DOHH2 (cell line): ENCODE data around the gene BTG2.

Experiments used
- H3F3A ChIP-seq: fragments of 200-600 bp; sonication (generic), shearing (Covaris generic); 2 replicates; pipeline ENCODE4 v1.6.0; 2016; ENCODE audit warnings: antibody characterized with exemption, mild to moderate bottlenecking; ENCODE audit not compliant: control insufficient read depth, insufficient read depth
- H3K27ac ChIP-seq: fragments of 200-600 bp; sonication (generic); 2 replicates; pipeline ENCODE4 v1.5.1; 2014; ENCODE audit warnings: low read depth, mild to moderate bottlenecking, low read length, moderate library complexity
- H3K27me3 ChIP-seq: fragments of 200-600 bp; sonication (generic); 2 replicates; pipeline ENCODE4 v1.6.1; 2014; ENCODE audit warnings: mild to moderate bottlenecking, low read length, mixed read lengths; ENCODE audit not compliant: control insufficient read depth
- H3K36me3 ChIP-seq: fragments of 200-600 bp; sonication (generic); 2 replicates; pipeline ENCODE4 v1.6.1; 2014; ENCODE audit warnings: mild to moderate bottlenecking, low read length, moderate library complexity, mixed read lengths; ENCODE audit not compliant: control insufficient read depth
- H3K4me1 ChIP-seq: fragments of 200-600 bp; sonication (generic); 2 replicates; pipeline ENCODE4 v1.6.1; 2014; ENCODE audit warnings: mild to moderate bottlenecking, low read length, mixed read lengths; ENCODE audit not compliant: control insufficient read depth
- H3K4me2 ChIP-seq: fragments of 200-600 bp; sonication (generic); 2 replicates; pipeline ENCODE4 v1.6.0; 2014; ENCODE audit warnings: mild to moderate bottlenecking, low read length, moderate library complexity
- H3K4me3 ChIP-seq: fragments of 200-600 bp; sonication (generic); 2 replicates; pipeline ENCODE4 v1.5.1; 2014; ENCODE audit warnings: mild to moderate bottlenecking, low read length, mixed read lengths
- H3K79me2 ChIP-seq: fragments of 200-600 bp; sonication (generic); 2 replicates; pipeline ENCODE4 v1.6.1; 2014; ENCODE audit warnings: mild to moderate bottlenecking, low read length, mixed read lengths; ENCODE audit not compliant: control insufficient read depth
- H3K9me2 ChIP-seq: fragments of 200-600 bp; sonication (generic); replicated peaks from 2 replicates; pipeline ENCODE4 v1.6.1; 2014; ENCODE audit warnings: mild to moderate bottlenecking, low read length, mixed read lengths; ENCODE audit not compliant: control insufficient read depth
- H3K9me3 ChIP-seq: fragments of 200-600 bp; sonication (generic); 2 replicates; pipeline ENCODE4 v1.6.1; 2014; ENCODE audit warnings: antibody characterized with exemption, low read length, mixed read lengths; ENCODE audit not compliant: control insufficient read depth, insufficient read depth
- H4K20me1 ChIP-seq: fragments of 200-600 bp; sonication (generic); 2 replicates; pipeline ENCODE4 v1.6.0; 2014; ENCODE audit warnings: low read depth, mild to moderate bottlenecking, antibody characterized with exemption, low read length, moderate library complexity; ENCODE audit not compliant: control insufficient read depth, insufficient read depth
- EZH2phosphoT487 ChIP-seq: fragments of 200-600 bp; sonication (generic); IDR thresholded peaks from 2 replicates; pipeline ENCODE4 v1.6.1; 2017; ENCODE audit warnings: borderline replicate concordance, mild to moderate bottlenecking, antibody characterized with exemption, low read length, moderate library complexity, mixed read lengths
- TF ChIP-seq, protein P1 (sequence below): fragments of 200-600 bp; sonication (generic); IDR thresholded peaks from one replicate; pipeline ENCODE4 v1.5.1; 2014; ENCODE audit warnings: antibody characterized with exemption, mild to moderate bottlenecking, low read depth, low read length; ENCODE audit not compliant: poor library complexity, severe bottlenecking

BTG2 gene

GRCh38 chr1:203342192-203342940 lies 37.0 kb downstream of the BTG2 start:
- peaks cover 28% of the 10 kb centered on the region for H3K4me1 ChIP-seq
- H3K4me2 ChIP-seq: no peak overlapping the region
- no peaks in the 10 kb centered on the region for H3K9me3 ChIP-seq
- peaks cover 4% of the 10 kb centered on the region; the same call in 1 of the 2 replicates for H3F3A ChIP-seq
- no peak overlapping the region for H3K4me3 ChIP-seq
- H3K27ac ChIP-seq: no peak overlapping the region
- no peaks in the 10 kb centered on the region for H3K79me2 ChIP-seq
- H3K36me3 ChIP-seq: no peaks in the 10 kb centered on the region
- TF ChIP-seq EZH2phosphoT487: no peak
- TF ChIP-seq, protein P1, sequence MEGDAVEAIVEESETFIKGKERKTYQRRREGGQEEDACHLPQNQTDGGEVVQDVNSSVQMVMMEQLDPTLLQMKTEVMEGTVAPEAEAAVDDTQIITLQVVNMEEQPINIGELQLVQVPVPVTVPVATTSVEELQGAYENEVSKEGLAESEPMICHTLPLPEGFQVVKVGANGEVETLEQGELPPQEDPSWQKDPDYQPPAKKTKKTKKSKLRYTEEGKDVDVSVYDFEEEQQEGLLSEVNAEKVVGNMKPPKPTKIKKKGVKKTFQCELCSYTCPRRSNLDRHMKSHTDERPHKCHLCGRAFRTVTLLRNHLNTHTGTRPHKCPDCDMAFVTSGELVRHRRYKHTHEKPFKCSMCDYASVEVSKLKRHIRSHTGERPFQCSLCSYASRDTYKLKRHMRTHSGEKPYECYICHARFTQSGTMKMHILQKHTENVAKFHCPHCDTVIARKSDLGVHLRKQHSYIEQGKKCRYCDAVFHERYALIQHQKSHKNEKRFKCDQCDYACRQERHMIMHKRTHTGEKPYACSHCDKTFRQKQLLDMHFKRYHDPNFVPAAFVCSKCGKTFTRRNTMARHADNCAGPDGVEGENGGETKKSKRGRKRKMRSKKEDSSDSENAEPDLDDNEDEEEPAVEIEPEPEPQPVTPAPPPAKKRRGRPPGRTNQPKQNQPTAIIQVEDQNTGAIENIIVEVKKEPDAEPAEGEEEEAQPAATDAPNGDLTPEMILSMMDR: peak; percentile 90
- no peaks in the 10 kb centered on the region for H4K20me1 ChIP-seq
- H3K27me3 ChIP-seq: peaks cover 44% of the 10 kb centered on the region
- H3K9me2 ChIP-seq: no peaks in the 10 kb centered on the region

GRCh38 chr1:203343956-203344754 lies 38.8 kb downstream of the BTG2 start:
- Histone ChIP-seq H3K36me3 (no peaks in the 10 kb centered on the region), H3K9me3 (no peaks in the 10 kb centered on the region), H3K9me2 (no peaks in the 10 kb centered on the region), H3K27ac (no peak overlapping the region), H3K4me3 (no peak overlapping the region), H3K4me1 (peaks cover 16% of the 10 kb centered on the region), H3K79me2 (no peaks in the 10 kb centered on the region), H4K20me1 (no peaks in the 10 kb centered on the region), H3K4me2 (no peak overlapping the region), H3F3A (peaks cover 2% of the 10 kb centered on the region; the same call in 1 of the 2 replicates), H3K27me3 (peaks cover 44% of the 10 kb centered on the region)
- TF ChIP-seq, protein P1: no peak
- TF ChIP-seq EZH2phosphoT487: no peak

- Histone ChIP-seq H4K20me1 (no peaks in the 10 kb centered on the region), H3K27me3 (peaks cover 38% of the 10 kb centered on the region), H3K36me3 (no peaks in the 10 kb centered on the region), H3F3A (no peaks in the 10 kb centered on the region), H3K4me2 (no peak overlapping the region), H3K9me2 (no peaks in the 10 kb centered on the region), H3K9me3 (no peaks in the 10 kb centered on the region), H3K4me3 (no peak overlapping the region), H3K27ac (no peak overlapping the region), H3K4me1 (peaks cover 9% of the 10 kb centered on the region), H3K79me2 (no peaks in the 10 kb centered on the region)
- TF ChIP-seq, protein P1: no peak
- TF ChIP-seq EZH2phosphoT487: no peak
These were observed 40.9 kb downstream of the BTG2 start for GRCh38 chr1:203346060-203346768.
